HG03066 (cell line): ENCODE results near the gene POM121.
A peak's percentile ranks its signal among the peaks of the same experiment; 100 is the strongest.
"Not testable (repeated sequence)": the region's sequence is repeated elsewhere in the genome, so short reads cannot be mapped to it uniquely, and the experiment has no call there.

Experiments used
- ATAC-seq: cut with Tn5 transposase; IDR thresholded peaks from one replicate; pipeline ENCODE4 v1.9.1; 2021; ENCODE audit warnings: low read depth; ENCODE audit not compliant: unreplicated experiment

The POM121 gene

GRCh38 chr7:72948714-72949113 lies 23.8 kb downstream of the POM121 start:
- ATAC-seq, result not testable (repeated sequence)

- ATAC-seq, result not testable (repeated sequence)
Measured at GRCh38 chr7:72949276-72949675, 24.4 kb downstream of the POM121 start.

GRCh38 chr7:72949686-72950085 lies 24.8 kb downstream of the POM121 start:
- ATAC-seq, result not testable (repeated sequence)

GRCh38 chr7:72950432-72950831 lies 25.5 kb downstream of the POM121 start:
- ATAC-seq, result not testable (repeated sequence)

- ATAC-seq, result peak; percentile 52
Measured at GRCh38 chr7:72953901-72954562, 29.1 kb downstream of the POM121 start.

GRCh38 chr7:72954563-72955198 lies 29.8 kb downstream of the POM121 start:
- peak; percentile 96 for ATAC-seq

- not testable (repeated sequence) for ATAC-seq
Measured at GRCh38 chr7:72960029-72960428, 35.1 kb downstream of the POM121 start.

- ATAC-seq, result not testable (repeated sequence)
Measured at GRCh38 chr7:72960626-72961345, 35.9 kb downstream of the POM121 start.

- not testable (repeated sequence) for ATAC-seq
Measured at GRCh38 chr7:72961346-72961650, 36.4 kb downstream of the POM121 start.

GRCh38 chr7:72963056-72963455 lies 38.2 kb downstream of the POM121 start:
- not testable (repeated sequence) for ATAC-seq

GRCh38 chr7:72965186-72965975 lies 40.5 kb downstream of the POM121 start:
- ATAC-seq, result not testable (repeated sequence)

GRCh38 chr7:72966892-72967291 lies 42.0 kb downstream of the POM121 start:
- not testable (repeated sequence) for ATAC-seq

- ATAC-seq, result not testable (repeated sequence)
Measured at GRCh38 chr7:72968980-72969516, 44.2 kb downstream of the POM121 start, which contains the start of gene TRIM74. Gene TRIM74, minus strand, starts transcription at chr7:72969466. Its CDS starts 3,309 bp downstream, at chr7:72966157.

GRCh38 chr7:72969688-72970087 lies 44.8 kb downstream of the POM121 start:
- ATAC-seq, result not testable (repeated sequence)

GRCh38 chr7:72971505-72971904 lies 46.6 kb downstream of the POM121 start:
- not testable (repeated sequence) for ATAC-seq

GRCh38 chr7:72974781-72975180 lies 49.9 kb downstream of the POM121 start:
- ATAC-seq, result not testable (repeated sequence)

GRCh38 chr7:72975656-72976286 lies 50.9 kb downstream of the POM121 start:
- not testable (repeated sequence) for ATAC-seq

- not testable (repeated sequence) for ATAC-seq
Measured at GRCh38 chr7:72976434-72976833, 51.5 kb downstream of the POM121 start.

GRCh38 chr7:72980382-72980781 lies 55.5 kb downstream of the POM121 start:
- not testable (repeated sequence) for ATAC-seq

GRCh38 chr7:72982084-72982483 lies 57.2 kb downstream of the POM121 start:
- ATAC-seq, result not testable (repeated sequence)
